Lung (tissue), 12 donors: ENCODE measurements around the gene ZNF784. TPM values are rescaled to one million over a fixed set of nuclear protein-coding genes. Genes with fewer than 3 reads are reported as not detected.

Source experiments
- ATAC-seq: fragments of 200-7000 bp; cut with Tn5 transposase; one replicate; pipeline ENCODE4 v1.9.1; 2020; ENCODE audit warnings: moderate number of reproducible peaks; ENCODE audit not compliant: insufficient read depth, low FRiP score
- DNase-seq, 3 donors: peaks; one replicate each; pipeline ENCODE4 v3.0.0-alpha.2; 2013 to 2017
- H3K27ac ChIP-seq, 2 donors: one replicate each; pipeline ENCODE4 v1.5.1; 2013; ENCODE audit warnings: mild to moderate bottlenecking in 2 of 2, moderate library complexity in 2 of 2, control low read depth in 1 of 2, inconsistent platforms in 1 of 2, low read depth in 1 of 2, low read length in 1 of 2
- H3K27me3 ChIP-seq, 3 donors: one replicate each; pipeline ENCODE4 v1.5.1; 2013; ENCODE audit warnings: low read length in 2 of 3; ENCODE audit not compliant: control insufficient read depth in 3 of 3, insufficient read depth in 3 of 3
- H3K36me3 ChIP-seq, 4 donors: one replicate each; pipeline ENCODE4 v1.5.1; 2013; ENCODE audit warnings: low read length in 4 of 4, mild to moderate bottlenecking in 1 of 4, moderate library complexity in 1 of 4; ENCODE audit not compliant: control insufficient read depth in 4 of 4, insufficient read depth in 4 of 4
- H3K4me1 ChIP-seq, 5 donors: one replicate each; pipeline ENCODE4 v1.5.1; 2013; ENCODE audit warnings: low read length in 5 of 5, mild to moderate bottlenecking in 2 of 5, moderate library complexity in 1 of 5; ENCODE audit not compliant: control insufficient read depth in 5 of 5, insufficient read depth in 5 of 5
- H3K4me3 ChIP-seq: one replicate; pipeline ENCODE4 v1.5.1; 2013; ENCODE audit warnings: mild to moderate bottlenecking, control low read depth, moderate library complexity
- H3K9ac ChIP-seq, 2 donors: one replicate each; pipeline ENCODE4 v1.5.1; 2013; ENCODE audit warnings: low read length in 2 of 2, control low read depth in 1 of 2; ENCODE audit not compliant: insufficient read depth in 1 of 2
- H3K9me3 ChIP-seq, 4 donors: one replicate each; pipeline ENCODE4 v1.5.1; 2013; ENCODE audit warnings: low read length in 3 of 4, mild to moderate bottlenecking in 1 of 4, moderate library complexity in 1 of 4; ENCODE audit not compliant: control insufficient read depth in 4 of 4, insufficient read depth in 3 of 4
- CTCF ChIP-seq: IDR thresholded peaks from 2 replicates; pipeline ENCODE4 v1.5.1; 2012; ENCODE audit warnings: mild to moderate bottlenecking; ENCODE audit errors: control extremely low read depth, extremely low read depth
- WGBS, 2 donors: extraction: QIAGEN DNeasy Blood & Tissue Kit; methylation state at CpG; one replicate each; pipeline ENCODE4 v1.1.7; 2013; 5-methylcytosine and 5-hydroxymethylcytosine counted together
- polyA plus RNA-seq, 2 donors: library from polyadenylated mRNA; stranded (reverse); fragments of 200-250 nt; gene quantifications; one replicate each; pipeline ENCODE4 v1.2.1, GENCODE V29; 2013
- total RNA-seq, 2 donors: library from RNA; depleted of rRNA in 1 of 2; stranded (reverse); fragments of >200 nt in 1 of 2; gene quantifications; one replicate each; pipeline ENCODE4 v1.2.1, GENCODE V29; 2014 to 2021
- donor health status: control.
- donor health status: control.
- donor health status: Bipolar disorder and iron deficiency.
- donor health status: healthy.
- donor health status: DM: yes; HTN: yes; CAD: no.

The ZNF784 gene
- total and polyA plus RNA-seq, 4 donors: 6.3 to 9.4 (median 6.9) TPM

DNA sequence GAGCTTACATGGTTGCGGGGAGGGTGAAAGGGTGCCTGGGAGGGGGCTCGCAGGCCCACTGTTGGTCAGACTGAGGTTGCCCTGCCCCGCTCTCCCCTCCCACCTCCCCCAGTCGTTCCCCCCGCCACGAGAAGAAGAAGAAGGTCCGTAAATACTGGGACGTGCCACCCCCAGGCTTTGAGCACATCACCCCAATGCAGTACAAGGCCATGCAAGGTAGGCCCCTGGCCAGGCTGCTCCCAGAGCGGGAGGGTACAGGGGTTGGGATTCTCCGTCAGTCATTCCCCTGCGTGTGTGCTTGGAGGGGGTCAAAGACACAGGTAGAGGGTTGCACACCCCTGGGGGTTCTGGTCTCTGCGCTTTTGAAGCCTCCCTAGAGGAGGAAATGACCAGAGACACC lies 36.0 kb upstream of the ZNF784 start:
- peaks cover 19 to 60% (median 32%) of the 10 kb centered on the region in 4 donors for H3K36me3 ChIP-seq
- H3K27ac ChIP-seq: no peak overlapping the region
- TF ChIP-seq CTCF: no peak
- no peak overlapping the region for H3K9ac ChIP-seq
- no peaks in the 10 kb centered on the region for H3K9me3 ChIP-seq
- no peaks in the 10 kb centered on the region for H3K27me3 ChIP-seq
- no peak overlapping the region for H3K4me3 ChIP-seq
- DNase-seq (no peak), ATAC-seq (no peak)
- 89 to 96% methylated on average over 12 of the region's 12 CpGs for WGBS, 2 donors
- peaks cover 13 to 31% (median 20%) of the 10 kb centered on the region in 5 donors for H3K4me1 ChIP-seq

DNA sequence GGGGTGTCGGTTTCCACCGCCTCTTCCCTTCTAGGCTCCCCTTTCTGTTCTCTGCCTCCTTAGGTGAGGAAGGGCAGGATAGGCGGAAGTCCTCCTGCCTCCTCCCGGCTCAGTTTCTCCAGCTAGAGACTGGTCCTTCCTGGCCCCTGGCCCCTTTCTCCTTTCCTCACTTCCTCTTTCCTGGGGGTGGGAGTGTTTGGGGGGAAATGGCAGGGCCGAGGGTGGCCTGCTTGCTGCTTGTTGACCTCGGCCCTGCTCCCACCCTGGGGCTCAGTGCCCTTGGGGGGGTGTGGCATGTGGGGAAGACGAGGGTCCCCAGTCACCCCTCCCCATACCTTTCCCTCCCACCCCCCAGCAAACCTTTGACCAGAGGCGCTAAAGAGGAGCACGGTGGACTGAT lies 35.5 kb upstream of the ZNF784 start:
- Histone ChIP-seq H3K27ac (no peak overlapping the region), H3K9ac (no peak overlapping the region), H3K4me1 (peaks cover 13 to 31% (median 20%) of the 10 kb centered on the region in 5 donors), H3K9me3 (no peaks in the 10 kb centered on the region), H3K4me3 (no peak overlapping the region), H3K36me3 (peaks cover 19 to 57% (median 31%) of the 10 kb centered on the region in 4 donors), H3K27me3 (no peaks in the 10 kb centered on the region)
- ATAC-seq (no peak), DNase-seq (no peak)
- TF ChIP-seq CTCF: no peak
- WGBS, 2 donors: 61 to 65% methylated on average over 9 of the region's 9 CpGs

DNA sequence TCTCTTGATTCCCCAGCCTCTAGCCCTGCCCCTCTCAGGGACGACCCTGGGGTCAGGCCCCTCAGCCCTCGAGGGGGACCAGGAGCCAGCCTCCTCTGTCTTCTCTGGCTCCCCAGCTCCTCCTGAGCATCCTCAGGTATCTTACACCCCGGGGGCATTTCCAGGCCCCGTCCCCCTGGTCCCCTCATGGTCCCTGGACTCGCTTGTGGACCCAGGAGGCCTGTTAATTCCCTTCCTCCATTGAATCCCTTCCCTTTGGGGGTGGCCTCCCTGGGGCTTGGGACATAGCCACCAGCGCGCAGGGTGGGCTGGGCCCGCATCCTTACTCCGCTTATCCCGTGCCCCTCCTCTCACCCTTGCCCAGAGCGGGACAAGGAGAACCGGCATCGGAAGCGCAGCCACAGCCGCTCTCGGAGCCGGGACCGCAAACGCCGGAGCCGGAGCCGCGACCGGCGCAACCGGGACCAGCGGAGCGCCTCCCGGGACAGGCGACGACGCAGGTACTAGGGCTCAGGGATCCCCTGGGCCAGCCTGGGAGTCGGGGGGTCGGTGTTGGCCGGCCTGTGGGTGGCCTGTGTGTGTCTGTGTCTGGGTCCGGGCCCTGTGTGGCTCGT lies 34.6 kb upstream of the ZNF784 start:
- H3K27ac ChIP-seq: no peak overlapping the region
- DNase-seq (no peak), ATAC-seq (no peak)
- H3K4me1 ChIP-seq: peaks cover 13 to 31% (median 20%) of the 10 kb centered on the region in 5 donors
- H3K27me3 ChIP-seq: no peaks in the 10 kb centered on the region
- no peaks in the 10 kb centered on the region for H3K9me3 ChIP-seq
- TF ChIP-seq CTCF: no peak
- H3K4me3 ChIP-seq: no peak overlapping the region
- no peak overlapping the region for H3K9ac ChIP-seq
- WGBS, 2 donors: 92 to 94% methylated on average over 37 of the region's 37 CpGs
- H3K36me3 ChIP-seq: peaks cover 14 to 49% (median 27%) of the 10 kb centered on the region in 4 donors
